GM19455 (cell line): Measurements from ENCODE around the gene KRT83.
"Not testable (repeated sequence)": the region's sequence is repeated elsewhere in the genome, so short reads cannot be mapped to it uniquely, and the experiment has no call there.

Experiments
- ATAC-seq: cut with Tn5 transposase; IDR thresholded peaks from one replicate; pipeline ENCODE4 v1.9.1; 2021; ENCODE audit not compliant: unreplicated experiment

KRT83 gene

GRCh38 chr12:52287816-52288805 lies 33.1 kb downstream of the KRT83 start:
- peak; percentile 68 for ATAC-seq

- not testable (repeated sequence) for ATAC-seq
Measured at GRCh38 chr12:52286857-52287785, 34.1 kb downstream of the KRT83 start.

- no peak for ATAC-seq
Measured at GRCh38 chr12:52285851-52286530, 35.2 kb downstream of the KRT83 start.

- ATAC-seq = no peak
Measured at GRCh38 chr12:52285172-52285745, 35.9 kb downstream of the KRT83 start.

GRCh38 chr12:52284562-52285171 lies 36.5 kb downstream of the KRT83 start:
- ATAC-seq = no peak

GRCh38 chr12:52280796-52281560 lies 40.2 kb downstream of the KRT83 start:
- no peak for ATAC-seq

- ATAC-seq = no peak
Measured at GRCh38 chr12:52280319-52280795, 40.8 kb downstream of the KRT83 start.

- no peak for ATAC-seq
Measured at GRCh38 chr12:52279422-52280318, 41.5 kb downstream of the KRT83 start.

GRCh38 chr12:52278575-52279421 lies 42.4 kb downstream of the KRT83 start:
- peak; percentile 64 for ATAC-seq

GRCh38 chr12:52277486-52278245 lies 43.5 kb downstream of the KRT83 start:
- ATAC-seq = no peak

GRCh38 chr12:52275686-52276085 lies 45.5 kb downstream of the KRT83 start:
- no peak for ATAC-seq

- no peak for ATAC-seq
Measured at GRCh38 chr12:52274521-52275120, 46.6 kb downstream of the KRT83 start, which contains the start of gene KRT86. Gene KRT86 (plus strand): TSS chr12:52274645. CDS start chr12:52301917, 27,272 bp downstream.

GRCh38 chr12:52271158-52271557 lies 50.0 kb downstream of the KRT83 start:
- no peak for ATAC-seq

- no peak for ATAC-seq
Measured at GRCh38 chr12:52270541-52271070, 50.6 kb downstream of the KRT83 start.

GRCh38 chr12:52268212-52268611 lies 53.0 kb downstream of the KRT83 start:
- no peak for ATAC-seq

GRCh38 chr12:52267699-52268098 lies 53.5 kb downstream of the KRT83 start:
- no peak for ATAC-seq
